GM18520 (cell line): ENCODE data around the gene INTS12.

Experiments used
- ATAC-seq: cut with Tn5 transposase; IDR thresholded peaks from one replicate; pipeline ENCODE4 v1.9.1; 2021; ENCODE audit not compliant: unreplicated experiment

INTS12 gene

GRCh38 chr4:105683038-105683437 lies 25.5 kb downstream of the INTS12 start:
- no peak for ATAC-seq

- ATAC-seq = no peak
Measured at GRCh38 chr4:105679186-105679585, 29.3 kb downstream of the INTS12 start.

GRCh38 chr4:105677709-105678108 lies 30.8 kb downstream of the INTS12 start:
- ATAC-seq = no peak

- ATAC-seq = no peak
Measured at GRCh38 chr4:105674011-105674410, 34.5 kb downstream of the INTS12 start.

- ATAC-seq = no peak
Measured at GRCh38 chr4:105671301-105671700, 37.2 kb downstream of the INTS12 start.

GRCh38 chr4:105670684-105671083 lies 37.8 kb downstream of the INTS12 start:
- no peak for ATAC-seq

GRCh38 chr4:105666693-105667092 lies 41.8 kb downstream of the INTS12 start:
- ATAC-seq = no peak

- ATAC-seq = no peak
Measured at GRCh38 chr4:105662935-105663675, 45.4 kb downstream of the INTS12 start.

- ATAC-seq = no peak
Measured at GRCh38 chr4:105661028-105661427, 47.5 kb downstream of the INTS12 start.

GRCh38 chr4:105659190-105659589 lies 49.3 kb downstream of the INTS12 start:
- ATAC-seq = no peak

GRCh38 chr4:105657117-105657765 lies 51.2 kb downstream of the INTS12 start:
- ATAC-seq = no peak

GRCh38 chr4:105652286-105652888 lies 56.1 kb downstream of the INTS12 start:
- no peak for ATAC-seq

- ATAC-seq = no peak
Measured at GRCh38 chr4:105651884-105652283, 56.6 kb downstream of the INTS12 start.

GRCh38 chr4:105650190-105650589 lies 58.3 kb downstream of the INTS12 start:
- ATAC-seq = no peak

- ATAC-seq = no peak
Measured at GRCh38 chr4:105645440-105645839, 63.0 kb downstream of the INTS12 start.

GRCh38 chr4:105644257-105644656 lies 64.2 kb downstream of the INTS12 start:
- no peak for ATAC-seq

GRCh38 chr4:105641845-105642244 lies 66.6 kb downstream of the INTS12 start:
- ATAC-seq = no peak

GRCh38 chr4:105637408-105638176 lies 70.9 kb downstream of the INTS12 start:
- peak; percentile 88 for ATAC-seq

GRCh38 chr4:105634402-105635080 lies 73.9 kb downstream of the INTS12 start:
- no peak for ATAC-seq

GRCh38 chr4:105633241-105633640 lies 75.2 kb downstream of the INTS12 start:
- no peak for ATAC-seq
